Measurements from ENCODE around the gene IL1RAPL1.
"Not testable (repeated sequence)": the region's sequence is repeated elsewhere in the genome, so short reads cannot be mapped to it uniquely, and the experiment has no call there.

DNA sequence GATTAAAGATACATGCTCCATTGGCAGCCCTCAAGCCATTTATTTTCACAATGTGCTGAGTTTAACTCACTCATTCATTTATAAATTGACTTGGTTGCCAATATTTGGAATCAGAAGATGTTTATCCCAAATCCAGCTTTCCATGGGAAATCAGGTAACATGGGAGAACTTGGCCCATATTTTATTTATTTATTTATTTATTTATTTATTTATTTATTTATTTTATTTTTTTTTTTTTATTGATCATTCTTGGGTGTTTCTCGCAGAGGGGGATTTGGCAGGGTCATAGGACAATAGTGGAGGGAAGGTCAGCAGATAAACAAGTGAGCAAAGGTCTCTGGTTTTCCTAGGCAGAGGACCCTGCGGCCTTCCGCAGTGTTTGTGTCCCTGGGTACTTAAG is 745.2 kb downstream of the IL1RAPL1 start:
- not testable (repeated sequence) for TF ChIP-seq CTCF (conservative IDR thresholded peaks at IDR 0.05 in 1 of 2, IDR thresholded peaks at IDR 0.05 in 1 of 2; ENCODE audit: low read depth in 1 of 2, low read length in 2 of 2); EZH2 (IDR thresholded peaks at IDR 0.05; ENCODE audit: low read length, missing control alignments)

Data from fibroblast of lung (primary cell).